Upper lobe of left lung (tissue), 6 donors: ENCODE results near the gene BMP8B. TPM values are rescaled to one million over a fixed set of nuclear protein-coding genes. Genes with fewer than 3 reads are reported as not detected.

Source experiments
- ATAC-seq, 2 donors: fragments of 200-7000 bp; cut with Tn5 transposase; one replicate each; pipeline ENCODE4 v1.9.1; 2022; ENCODE audit warnings: mild to moderate bottlenecking in 2 of 2, moderate library complexity in 2 of 2; ENCODE audit not compliant: low FRiP score in 2 of 2
- DNase-seq, 2 donors: peaks; one replicate each; pipeline ENCODE4 v3.0.0-alpha.2; 2019 to 2020
- H3K27ac ChIP-seq, 4 donors: fragments of 200-600 bp; sonication (generic); one replicate each; pipeline ENCODE4 v1.5.1; 2016 to 2019
- H3K27me3 ChIP-seq, 4 donors: fragments of 200-600 bp; sonication (generic); one replicate each; pipeline ENCODE4 v1.5.1; 2017 to 2019
- H3K36me3 ChIP-seq, 4 donors: fragments of 200-600 bp; sonication (generic); one replicate each; pipeline ENCODE4 v1.5.1; 2016 to 2019
- H3K4me1 ChIP-seq, 4 donors: fragments of 200-600 bp; sonication (generic); one replicate each; pipeline ENCODE4 v1.5.1; 2018 to 2019
- H3K4me3 ChIP-seq, 4 donors: fragments of 200-600 bp; sonication (generic); one replicate each; pipeline ENCODE4 v1.5.1; 2017 to 2019; ENCODE audit warnings: mild to moderate bottlenecking in 2 of 4, moderate library complexity in 1 of 4
- H3K9me3 ChIP-seq, 4 donors: fragments of 200-600 bp; sonication (generic); one replicate each; pipeline ENCODE4 v1.5.1; 2018 to 2019
- CTCF ChIP-seq, 6 experiments: fragments of 450-650 bp in 4 of 6; fragments of 200-600 bp in 2 of 6; sonication (generic) in 2 of 6; IDR thresholded peaks; one replicate each; pipeline ENCODE4 v1.5.1; 2016 to 2019; ENCODE audit warnings: antibody characterized with exemption in 6 of 6
- EP300 ChIP-seq, 4 donors: sonication (generic); formaldehyde crosslinking; IDR thresholded peaks; one replicate each; pipeline ENCODE4 v1.5.1; 2017; ENCODE audit warnings: antibody characterized with exemption in 4 of 4, control low read depth in 2 of 4
- POLR2A ChIP-seq, 4 donors: fragments of 450-650 bp; IDR thresholded peaks; one replicate each; pipeline ENCODE4 v1.5.1; 2016 to 2017; ENCODE audit warnings: antibody characterized with exemption in 4 of 4, mild to moderate bottlenecking in 2 of 4
- POLR2AphosphoS5 ChIP-seq, 2 donors: sonication (generic); formaldehyde crosslinking; IDR thresholded peaks; one replicate each; pipeline ENCODE4 v1.5.1; 2017; ENCODE audit warnings: antibody characterized with exemption in 2 of 2
- WGBS, 2 donors: methylation state at CpG; one replicate each; pipeline ENCODE4 v1.1.5; 2017 to 2018; 5-methylcytosine and 5-hydroxymethylcytosine counted together
- total RNA-seq, 6 donors: library from RNA; depleted of rRNA in 4 of 6; stranded (reverse); fragments of >200 nt in 4 of 6; gene quantifications; one replicate each; pipeline versions ENCODE4 v1.1.0 to v1.2.1, GENCODE V29; 2016 to 2021
- donor health status: DM: no; HTN: no; CAD: no; lungs with moderate emphysema.
- donor health status: DM: no; HTN: yes; CAD: no; lungs with severe emphysema.

Gene BMP8B
- total RNA-seq, 6 donors from 2014 or later: 1.2 to 5.2 (median 2.3) TPM

- peak; percentile 92 for ATAC-seq
- Histone ChIP-seq H3K27ac (no peak overlapping the region), H3K27me3 (no peaks in the 10 kb centered on the region), H3K36me3 (no peaks in the 10 kb centered on the region), H3K4me1 (peaks cover 0 to 6% (median 0%) of the 10 kb centered on the region in 4 donors), H3K4me3 (peak overlapping the region in 1 of 4 donors; percentile 3), H3K9me3 (no peaks in the 10 kb centered on the region)
- peak in 1 of 2 donors; percentile 84 for DNase-seq
- peak; percentile 78 to 97 (median 95) for TF ChIP-seq CTCF (IDR thresholded peaks at IDR 0.05)
- TF ChIP-seq POLR2A (IDR thresholded peaks at IDR 0.05): no peak
- TF ChIP-seq EP300 (IDR thresholded peaks at IDR 0.05): no peak
- no peak for TF ChIP-seq POLR2AphosphoS5 (IDR thresholded peaks at IDR 0.05)
- 16 to 36% methylated on average over 5 to 11 of the region's 11 CpGs for WGBS, 2 donors
These were observed 27.9 kb upstream of the BMP8B start for GRCh38 chr1:39816415-39817090.

- Histone ChIP-seq H3K36me3 (no peaks in the 10 kb centered on the region), H3K27me3 (no peaks in the 10 kb centered on the region), H3K9me3 (no peaks in the 10 kb centered on the region), H3K4me1 (peaks cover 0 to 6% (median 0%) of the 10 kb centered on the region in 4 donors), H3K27ac (no peak overlapping the region), H3K4me3 (no peak overlapping the region)
- no peak for ATAC-seq
- whole genome bisulfite sequencing, 2 donors: 68 to 91% methylated on average over 3 of the region's 3 CpGs
- TF ChIP-seq POLR2AphosphoS5 (IDR thresholded peaks at IDR 0.05) (no peak), EP300 (IDR thresholded peaks at IDR 0.05) (no peak), CTCF (IDR thresholded peaks at IDR 0.05) (no peak), POLR2A (IDR thresholded peaks at IDR 0.05) (no peak)
- no peak for DNase-seq
These were observed 24.2 kb upstream of the BMP8B start for GRCh38 chr1:39812913-39813312.

GRCh38 chr1:39808784-39809517 is 20.3 kb upstream of the BMP8B start:
- Histone ChIP-seq H3K4me3 (no peak overlapping the region), H3K4me1 (no peaks in the 10 kb centered on the region), H3K9me3 (no peaks in the 10 kb centered on the region), H3K36me3 (no peaks in the 10 kb centered on the region), H3K27me3 (no peaks in the 10 kb centered on the region), H3K27ac (no peak overlapping the region)
- no peak for ATAC-seq
- no peak for TF ChIP-seq POLR2A (IDR thresholded peaks at IDR 0.05)
- TF ChIP-seq POLR2AphosphoS5 (IDR thresholded peaks at IDR 0.05): no peak
- no peak for TF ChIP-seq CTCF (IDR thresholded peaks at IDR 0.05)
- TF ChIP-seq EP300 (IDR thresholded peaks at IDR 0.05): no peak
- no peak for DNase-seq
- 75 to 84% methylated on average over 6 to 8 of the region's 8 CpGs for whole genome bisulfite sequencing, 2 donors

GRCh38 chr1:39805385-39805784 is 16.7 kb upstream of the BMP8B start:
- Histone ChIP-seq H3K27me3 (no peaks in the 10 kb centered on the region), H3K27ac (no peak overlapping the region), H3K4me1 (no peaks in the 10 kb centered on the region), H3K9me3 (no peaks in the 10 kb centered on the region), H3K36me3 (no peaks in the 10 kb centered on the region), H3K4me3 (no peak overlapping the region)
- DNase-seq (no peak), ATAC-seq (no peak)
- TF ChIP-seq POLR2A (IDR thresholded peaks at IDR 0.05) (no peak), EP300 (IDR thresholded peaks at IDR 0.05) (no peak), CTCF (IDR thresholded peaks at IDR 0.05) (no peak), POLR2AphosphoS5 (IDR thresholded peaks at IDR 0.05) (no peak)
- WGBS, 2 donors: 75 to 94% methylated on average over 2 of the region's 2 CpGs
